Esophagus squamous epithelium (tissue), 4 donors: ENCODE measurements around the gene CFI.

ENCODE experiments used
- CTCF ChIP-seq, 6 experiments: fragments of 450-650 bp in 4 of 6; fragments of 200-600 bp in 2 of 6; sonication (generic) in 2 of 6; IDR thresholded peaks; one replicate each; pipeline ENCODE4 v1.5.1; 2016 to 2019; ENCODE audit warnings: antibody characterized with exemption in 6 of 6, mild to moderate bottlenecking in 4 of 6, moderate library complexity in 4 of 6
- POLR2A ChIP-seq, 4 donors: fragments of 450-650 bp; IDR thresholded peaks; one replicate each; pipeline ENCODE4 v1.6.1; 2017; ENCODE audit warnings: antibody characterized with exemption in 4 of 4, mild to moderate bottlenecking in 4 of 4, moderate library complexity in 3 of 4

GRCh38 chr4:109754093-109754857 lies 47.5 kb downstream of the CFI start:
- no peak for TF ChIP-seq POLR2A (IDR thresholded peaks at IDR 0.05)
- TF ChIP-seq CTCF (IDR thresholded peaks at IDR 0.05): no peak
